HepG2 (cell line): ENCODE data around the gene INHBE. TPM values are rescaled to one million over a fixed set of nuclear protein-coding genes. Genes with fewer than 3 reads are reported as not detected.
A peak's percentile ranks its signal among the peaks of the same experiment; 100 is the strongest.

Experiments
- ATAC-seq: fragments of 200-7000 bp; cut with Tn5 transposase; 3 replicates; pipeline ENCODE4 v1.9.1; 2020; ENCODE audit warnings: mild to moderate bottlenecking, moderate library complexity
- BruUV-seq: library from RNA; stranded (reverse); fragments of 400-500 nt; replicated peaks from 2 replicates; lab custom pipeline; 2021; lab: Mats Ljungman, UMichigan
- CTCF ChIA-PET: fragments of 300-600 bp; formaldehyde crosslinking; extraction: SDS; loops from one replicate; lab custom pipeline; 2021; ENCODE audit warnings: low total read pairs, inconsistent platforms, low intra/inter-chr PET ratio; lab: Yijun Ruan, JAX
- POLR2A ChIA-PET: fragments of 350-600 bp; sonication (Branson Sonifier 250); formaldehyde crosslinking; loops from one replicate; lab custom pipeline; 2020; ENCODE audit warnings: antibody characterized with exemption, inconsistent platforms; lab: Yijun Ruan, JAX
- DNase-seq: peaks from one replicate; pipeline ENCODE4 v3.0.0-alpha.2; 2015; ENCODE audit warnings: low spot score
- FAIRE-seq: peaks from 3 replicates; lab custom pipeline; 2011; peaks lifted over from hg19 to GRCh38; lab: Jason Lieb, UNC
- H2AFZ ChIP-seq: one replicate; pipeline ENCODE4 v1.6.1; 2011; ENCODE audit warnings: low read length, inconsistent platforms
- H3K27ac ChIP-seq: fragments of 300-600 bp; 3 replicates; pipeline ENCODE4 v1.8.0; 2011; ENCODE audit warnings: mixed run types, mild to moderate bottlenecking, mixed read lengths, low read length, inconsistent platforms; ENCODE audit not compliant: insufficient read depth; ENCODE audit errors: extremely low read length
- H3K27me3 ChIP-seq, 2 experiments: fragments of 200-600 bp in 1 of 2; 2 replicates in 1 of 2; 3 replicates in 1 of 2; pipeline versions ENCODE4 v1.6.0 to v1.8.0; 2011; ENCODE audit warnings: low read length in 2 of 2, mild to moderate bottlenecking in 2 of 2, moderate library complexity in 2 of 2, inconsistent platforms in 1 of 2; ENCODE audit not compliant: insufficient read depth in 2 of 2, control insufficient read depth in 1 of 2
- H3K36me3 ChIP-seq, 2 experiments: fragments of 200-600 bp in 1 of 2; replicated peaks in 1 of 2; 2 replicates in 1 of 2; 3 replicates in 1 of 2; pipeline versions ENCODE4 v1.5.1 to v1.8.0; 2011; ENCODE audit warnings: low read length in 2 of 2, inconsistent platforms in 1 of 2; ENCODE audit not compliant: insufficient read depth in 2 of 2, control insufficient read depth in 1 of 2
- H3K4me1 ChIP-seq: 2 replicates; pipeline ENCODE4 v1.5.1; 2012; ENCODE audit warnings: low read length, inconsistent platforms; ENCODE audit not compliant: insufficient read depth
- H3K4me2 ChIP-seq: 2 replicates; pipeline ENCODE4 v1.6.0; 2011; ENCODE audit warnings: low read depth, low read length, inconsistent platforms
- H3K4me3 ChIP-seq, 3 experiments: fragments of 200-600 bp in 1 of 3; sonication (generic), shearing (Covaris generic) in 1 of 3; replicated peaks in 1 of 3; 2 replicates each; pipeline ENCODE4 v1.5.1; 2011 to 2016; ENCODE audit warnings: low read length in 3 of 3, inconsistent platforms in 2 of 3, low read depth in 2 of 3, mild to moderate bottlenecking in 2 of 3, control low read depth in 1 of 3, mixed read lengths in 1 of 3; ENCODE audit not compliant: insufficient read depth in 1 of 3
- H3K79me2 ChIP-seq: one replicate; pipeline ENCODE4 v1.6.1; 2011; ENCODE audit warnings: low read length, inconsistent platforms; ENCODE audit not compliant: insufficient read depth
- H3K9ac ChIP-seq: 2 replicates; pipeline ENCODE4 v1.6.0; 2011; ENCODE audit warnings: mild to moderate bottlenecking, low read depth, low read length, inconsistent platforms; ENCODE audit not compliant: insufficient read depth
- H3K9me3 ChIP-seq: 2 replicates; pipeline ENCODE4 v1.5.1; 2012; ENCODE audit warnings: mild to moderate bottlenecking, low read length
- H4K20me1 ChIP-seq: 2 replicates; pipeline ENCODE4 v1.6.0; 2011; ENCODE audit warnings: inconsistent platforms, mild to moderate bottlenecking, low read length, moderate library complexity; ENCODE audit not compliant: insufficient read depth
- BHLHE40 ChIP-seq: IDR thresholded peaks from 2 replicates; pipeline ENCODE4 v1.6.1; 2011; ENCODE audit warnings: low read length, improper control_type of control experiment
- HNF4A ChIP-seq: sonication (generic); formaldehyde crosslinking; IDR thresholded peaks from 2 replicates; pipeline ENCODE4 v1.4.0; 2020; ENCODE audit warnings: missing genetic modification reagents
- MXD4 ChIP-seq: IDR thresholded peaks from 2 replicates; pipeline ENCODE4 v1.6.1; 2016; ENCODE audit warnings: mild to moderate bottlenecking, missing biosample characterization, missing genetic modification reagents
- RBM39 ChIP-seq: fragments of 200-400 bp; formaldehyde crosslinking; IDR thresholded peaks from one replicate; pipeline ENCODE4 v1.6.1; 2018; ENCODE audit warnings: antibody characterized with exemption, mild to moderate bottlenecking, low read depth, low read length; ENCODE audit not compliant: poor library complexity, severe bottlenecking
- TEAD3 ChIP-seq: optimal IDR thresholded peaks from 2 replicates; pipeline ENCODE3; 2016; ENCODE audit warnings: borderline replicate concordance
- TFAP4 ChIP-seq: sonication (generic); IDR thresholded peaks from 2 replicates; pipeline ENCODE4 v1.6.1; 2016; ENCODE audit warnings: low read depth, borderline replicate concordance
- THAP9 ChIP-seq: sonication (generic); formaldehyde crosslinking; IDR thresholded peaks from 2 replicates; pipeline ENCODE4; 2020; ENCODE audit warnings: missing genetic modification reagents, mild to moderate bottlenecking, borderline replicate concordance
- ZKSCAN1 ChIP-seq: fragments of 150-350 bp; IDR thresholded peaks from 2 replicates; pipeline ENCODE4 v1.6.1; 2014; ENCODE audit warnings: low read length
- ZNF263 ChIP-seq: sonication (generic); formaldehyde crosslinking; IDR thresholded peaks from 2 replicates; pipeline ENCODE4 v1.4.0; 2020; ENCODE audit warnings: missing genetic modification reagents
- ZNF33B ChIP-seq: sonication (generic); formaldehyde crosslinking; IDR thresholded peaks from 2 replicates; pipeline ENCODE4 v1.5.1; 2020; ENCODE audit warnings: mild to moderate bottlenecking, missing genetic modification reagents
- ZNF580 ChIP-seq: IDR thresholded peaks from 2 replicates; pipeline ENCODE4 v1.6.1; 2016; ENCODE audit warnings: low read depth, borderline replicate concordance
- ZNF598 ChIP-seq: sonication (generic); formaldehyde crosslinking; IDR thresholded peaks from 2 replicates; pipeline ENCODE4 v1.5.1; 2020; ENCODE audit warnings: mild to moderate bottlenecking, missing genetic modification reagents, borderline replicate concordance
- ZNF609 ChIP-seq: sonication (generic); formaldehyde crosslinking; IDR thresholded peaks from 2 replicates; pipeline ENCODE4 v1.4.0; 2020; ENCODE audit warnings: mild to moderate bottlenecking, missing genetic modification reagents, borderline replicate concordance
- ZNF75D ChIP-seq: sonication (generic); formaldehyde crosslinking; IDR thresholded peaks from 2 replicates; pipeline ENCODE4 v1.8.1; 2023; ENCODE audit warnings: missing genetic modification reagents, mild to moderate bottlenecking, borderline replicate concordance
- WGBS: methylation state at CpG from one replicate; pipeline ENCODE4 v1.1.6; 2017; ENCODE audit warnings: low lambda C conversion rate; 5-methylcytosine and 5-hydroxymethylcytosine counted together
- in situ Hi-C: cut with HindIII; loops from 2 replicates; pipeline ENCODE4 v1.10.0; 2017; ENCODE audit warnings: low pct_unique_long_range_greater_than_20kb; ENCODE audit not compliant: extremely low pct_ligation_motif_present
- intact Hi-C: fragments of 100-400 bp; cut with micrococcal nuclease; formaldehyde crosslinking; loops from one replicate; pipeline ENCODE4 v1.10.0; 2022; ENCODE audit not compliant: unreplicated experiment
- polyA plus RNA-seq, 8 experiments: library from polyadenylated mRNA; depleted of rRNA in 3 of 8; stranded (reverse) in 7 of 8; unstranded in 1 of 8; fragments of >200 nt; fragmentation: Illumina TruSeq in 4 of 8; extraction: Trizol in 4 of 8; gene quantifications; 2 replicates each; pipeline versions ENCODE4 v1.2.1 to v1.2.3, GENCODE V29; 2011 to 2016; ENCODE audit warnings: low read depth in 4 of 8, missing spikeins in 1 of 8, mixed read lengths in 1 of 8; ENCODE audit not compliant: insufficient read depth in 1 of 8
- total RNA-seq, 5 experiments: library from RNA; depleted of rRNA; stranded (reverse); fragments of >200 nt; fragmentation: Illumina TruSeq; extraction: Trizol; gene quantifications; 2 replicates each; pipeline ENCODE4 v1.2.3, GENCODE V29; 2016; ENCODE audit warnings: low read depth in 1 of 5

The INHBE gene
- total and polyA plus RNA-seq, 2 of the 13 experiments (the other 11 are each of a cell fraction or from before 2014, with no cell fraction given), result 17.0 to 32.0 TPM

- Histone ChIP-seq H3K4me3 (peak within 1 kb of the TSS; percentile 95 to 97 (median 96)), H3K27ac (peak within 1 kb of the TSS; percentile 62), H2AFZ (no peak within 1 kb of the TSS), H3K27me3 (peaks cover 0 to 4% of the 10 kb centered on the region in 2 experiments; a peak in 1 of 5 replicates), H3K9me3 (no peaks in the 10 kb centered on the region), H3K4me2 (peak within 1 kb of the TSS; percentile 93), H3K36me3 (peaks cover 18 to 34% of the 10 kb centered on the region in 2 experiments), H4K20me1 (peaks cover 6% of the 10 kb centered on the region), H3K9ac (peak within 1 kb of the TSS; percentile 92), H3K4me1 (peaks cover 23% of the 10 kb centered on the region), H3K79me2 (peaks cover 23% of the 10 kb centered on the region)
- ChIA-PET CTCF (no interaction called here), POLR2A (interaction anchor here (1.0 to 3.4 kb wide), 4 partner anchors 13 to 88 kb away, joined by 3 to 15 read pairs (median 4); partner anchors contain the start of gene DDIT3)
- DNase-seq (peak; percentile 96), FAIRE-seq (peak; percentile 94), ATAC-seq (peak; percentile 96)
- no TSS peak for BruUV-seq
- WGBS, result 28% methylated on average over 25 of the region's 47 CpGs
- intact Hi-C loops (loop anchor here (2.0 kb wide), 1 partner anchor 25 kb away; no protein-coding TSS in a partner anchor), in situ Hi-C loops (no loop called here)
- TF ChIP-seq TFAP4, result peak; percentile 60; the same call in 1 of the 2 replicates
- no peak for TF ChIP-seq ZNF75D (CRISPR knock-in tag)
- peak; percentile 83; the same call in 1 of the 2 replicates for TF ChIP-seq THAP9 (CRISPR knock-in tag)
- TF ChIP-seq RBM39, result peak; percentile 78
- TF ChIP-seq HNF4A (CRISPR knock-in tag), result no peak
- 0 out of 2 replicates have a peak, but pooled peaks have one; percentile 32 for TF ChIP-seq ZNF580 (CRISPR knock-in tag)
- TF ChIP-seq ZNF598 (CRISPR knock-in tag), result no peak
- TF ChIP-seq MXD4 (CRISPR knock-in tag), result 0 out of 2 replicates have a peak, but pooled peaks have one; percentile 26
- no peak for TF ChIP-seq ZNF609 (CRISPR knock-in tag)
- TF ChIP-seq ZKSCAN1, result no peak
- TF ChIP-seq BHLHE40, result peak; percentile 7; the same call in 1 of the 2 replicates
- TF ChIP-seq ZNF263 (CRISPR knock-in tag), result no peak
- no peak for TF ChIP-seq ZNF33B
- peak; percentile 49 for TF ChIP-seq TEAD3 (CRISPR knock-in tag)
These were observed 32.7 kb downstream of the INHBE start, which contains the start of gene MARS1 for GRCh38 chr12:57487597-57488401. Gene MARS1, plus strand, starts transcription at chr12:57488068. Its CDS starts 23 bp downstream, at chr12:57488091.
